Karpas-422 (cell line): ENCODE results near the gene FBXL7. TPM values are rescaled to one million over a fixed set of nuclear protein-coding genes. Genes with fewer than 3 reads are reported as not detected.

Experiments used
- DNase-seq: peaks from one replicate; pipeline ENCODE4 v3.0.0-alpha.2; 2015
- H2AFZ ChIP-seq: fragments of 200-600 bp; sonication (generic); 2 replicates; pipeline ENCODE4 v1.6.1; 2014; ENCODE audit warnings: antibody characterized with exemption, low read length, mixed read lengths
- H3K27ac ChIP-seq: fragments of 200-600 bp; sonication (generic); 2 replicates; pipeline ENCODE4 v1.5.1; 2014; ENCODE audit warnings: mild to moderate bottlenecking, low read length, moderate library complexity
- H3K27me3 ChIP-seq: fragments of 200-600 bp; sonication (generic); 2 replicates; pipeline ENCODE4 v1.6.1; 2014; ENCODE audit warnings: low read length, mixed read lengths
- H3K36me3 ChIP-seq: fragments of 200-600 bp; sonication (generic); 2 replicates; pipeline ENCODE4 v1.6.1; 2014; ENCODE audit warnings: low read length, mixed read lengths; ENCODE audit not compliant: insufficient read depth
- H3K4me1 ChIP-seq: fragments of 200-600 bp; sonication (generic); 2 replicates; pipeline ENCODE4 v1.6.1; 2014; ENCODE audit warnings: mild to moderate bottlenecking, low read length, mixed read lengths
- H3K4me2 ChIP-seq: fragments of 200-600 bp; sonication (generic); 2 replicates; pipeline ENCODE4 v1.6.1; 2014; ENCODE audit warnings: low read length, low read depth, mild to moderate bottlenecking; ENCODE audit not compliant: poor library complexity, severe bottlenecking
- H3K4me3 ChIP-seq: fragments of 200-600 bp; sonication (generic); 2 replicates; pipeline ENCODE4 v1.5.1; 2014; ENCODE audit warnings: mild to moderate bottlenecking, antibody characterized with exemption, low read length, mixed read lengths
- H3K79me2 ChIP-seq: fragments of 200-600 bp; sonication (generic); 2 replicates; pipeline ENCODE4 v1.6.1; 2014; ENCODE audit warnings: mild to moderate bottlenecking, low read length, mixed read lengths
- H3K9ac ChIP-seq: fragments of 200-600 bp; sonication (generic); 2 replicates; pipeline ENCODE4 v1.6.0; 2014; ENCODE audit warnings: low read length
- H3K9me2 ChIP-seq: fragments of 200-600 bp; sonication (generic), shearing (Covaris generic); replicated peaks from 2 replicates; pipeline ENCODE4 v1.6.0; 2014; ENCODE audit warnings: mild to moderate bottlenecking, low read length, moderate library complexity; ENCODE audit not compliant: insufficient read depth
- H3K9me3 ChIP-seq: fragments of 300-700, 200-600 bp; sonication (generic); 2 replicates; pipeline ENCODE4 v1.6.1; 2014; ENCODE audit warnings: low read length, mixed read lengths
- H4K20me1 ChIP-seq: fragments of 200-600 bp; sonication (generic); 2 replicates; pipeline ENCODE4 v1.6.1; 2014; ENCODE audit warnings: mild to moderate bottlenecking, antibody characterized with exemption, low read length, low read depth; ENCODE audit not compliant: insufficient read depth
- total RNA-seq: library from RNA; depleted of rRNA; stranded (reverse); fragments of >200 nt; shearing (Covaris generic); gene quantifications from 2 replicates; pipeline ENCODE4 v1.2.3, GENCODE V29; 2014; ENCODE audit warnings: low replicate concordance

FBXL7 gene
- total RNA-seq, 1 experiment from 2014 or later, result not detected

DNA sequence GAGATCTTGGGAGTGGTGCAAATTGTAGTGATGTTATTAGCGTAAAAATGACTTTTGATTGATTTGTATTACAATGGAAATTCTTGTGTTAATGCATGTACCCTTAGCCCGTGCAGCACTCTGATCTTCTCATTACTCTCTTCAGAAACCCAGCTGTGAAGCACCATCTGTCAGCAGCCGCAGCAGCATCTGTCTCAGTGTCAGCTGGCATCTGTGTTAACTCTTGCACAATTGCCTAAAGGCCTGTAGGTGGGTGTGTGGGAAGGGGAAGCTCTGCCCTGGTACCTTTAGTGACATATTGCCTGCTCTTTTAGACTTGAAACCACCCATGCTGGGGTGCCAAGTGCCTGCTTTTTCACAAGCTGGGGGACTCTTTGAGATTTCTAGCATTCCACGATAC, 101.3 kb downstream of the FBXL7 start:
- no peak for DNase-seq
- H4K20me1 ChIP-seq, result no peaks in the 10 kb centered on the region
- H3K36me3 ChIP-seq, result no peaks in the 10 kb centered on the region
- no peak overlapping the region for H3K4me2 ChIP-seq
- peaks cover 9% of the 10 kb centered on the region for H3K9me3 ChIP-seq
- no peak overlapping the region for H2AFZ ChIP-seq
- no peak overlapping the region for H3K27ac ChIP-seq
- H3K9ac ChIP-seq, result no peak overlapping the region
- no peaks in the 10 kb centered on the region for H3K79me2 ChIP-seq
- H3K4me1 ChIP-seq, result no peaks in the 10 kb centered on the region
- no peaks in the 10 kb centered on the region for H3K27me3 ChIP-seq
- H3K4me3 ChIP-seq, result no peak overlapping the region
- no peaks in the 10 kb centered on the region for H3K9me2 ChIP-seq

DNA sequence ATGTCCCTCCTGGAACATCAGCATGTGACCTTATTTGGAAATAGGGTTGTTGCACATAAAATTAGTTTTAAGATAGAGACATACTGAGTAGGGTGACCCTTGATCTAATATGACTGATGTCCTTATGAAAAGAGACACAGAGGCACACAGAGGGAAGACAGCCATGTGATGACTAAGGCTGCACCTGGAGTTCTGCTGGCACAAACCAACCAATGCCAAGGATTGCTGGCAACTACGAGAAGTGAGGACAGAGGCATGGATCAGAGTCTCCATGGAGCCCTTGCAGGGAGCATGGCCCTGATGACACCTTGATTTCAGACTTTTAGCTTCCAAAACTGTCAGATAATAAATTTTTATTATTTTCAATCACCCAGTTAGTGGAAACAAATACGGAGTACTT, 101.9 kb downstream of the FBXL7 start:
- Histone ChIP-seq H3K36me3 (no peaks in the 10 kb centered on the region), H3K27ac (no peak overlapping the region), H3K79me2 (no peaks in the 10 kb centered on the region), H3K4me3 (no peak overlapping the region), H3K9me2 (no peaks in the 10 kb centered on the region), H3K4me2 (no peak overlapping the region), H4K20me1 (no peaks in the 10 kb centered on the region), H2AFZ (no peak overlapping the region), H3K27me3 (no peaks in the 10 kb centered on the region), H3K9me3 (peaks cover 9% of the 10 kb centered on the region), H3K9ac (no peak overlapping the region), H3K4me1 (no peaks in the 10 kb centered on the region)
- DNase-seq, result no peak

GRCh38 chr5:15604986-15605385, 105.0 kb downstream of the FBXL7 start:
- Histone ChIP-seq H4K20me1 (no peaks in the 10 kb centered on the region), H3K9me2 (0 out of 2 replicates have a peak, but pooled peaks cover 4% of the 10 kb centered on the region), H3K36me3 (no peaks in the 10 kb centered on the region), H3K4me3 (no peak overlapping the region), H3K9ac (no peak overlapping the region), H3K4me2 (no peak overlapping the region), H3K27ac (no peak overlapping the region), H3K4me1 (no peaks in the 10 kb centered on the region), H3K9me3 (peaks cover 16% of the 10 kb centered on the region), H2AFZ (no peak overlapping the region), H3K27me3 (no peaks in the 10 kb centered on the region), H3K79me2 (no peaks in the 10 kb centered on the region)
- DNase-seq, result no peak

DNA sequence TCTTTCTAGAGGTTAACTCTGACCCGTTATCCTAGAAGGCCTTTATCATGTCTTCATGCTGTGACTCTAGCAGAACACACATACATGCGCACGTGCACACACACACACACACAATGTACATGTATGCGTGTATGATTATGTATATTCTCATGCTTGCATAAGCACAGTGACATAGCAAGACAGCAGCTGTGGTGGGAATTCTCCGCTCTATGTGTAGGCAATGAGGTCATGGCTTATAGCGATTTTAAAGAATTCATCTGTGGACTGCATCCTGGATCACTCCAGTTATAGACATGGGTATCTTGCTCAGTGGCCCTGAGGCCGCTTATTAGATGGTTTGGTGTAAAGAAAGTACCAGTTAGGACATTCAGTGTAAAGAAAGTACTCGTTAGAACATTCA, 106.2 kb downstream of the FBXL7 start:
- no peaks in the 10 kb centered on the region for H3K4me1 ChIP-seq
- H2AFZ ChIP-seq, result no peak overlapping the region
- no peaks in the 10 kb centered on the region for H3K79me2 ChIP-seq
- no peak overlapping the region for H3K27ac ChIP-seq
- DNase-seq, result no peak
- H3K9me2 ChIP-seq, result 0 out of 2 replicates have a peak, but pooled peaks cover 4% of the 10 kb centered on the region
- peaks cover 21% of the 10 kb centered on the region for H3K9me3 ChIP-seq
- no peak overlapping the region for H3K4me2 ChIP-seq
- no peaks in the 10 kb centered on the region for H3K27me3 ChIP-seq
- H4K20me1 ChIP-seq, result no peaks in the 10 kb centered on the region
- no peaks in the 10 kb centered on the region for H3K36me3 ChIP-seq
- no peak overlapping the region for H3K9ac ChIP-seq
- H3K4me3 ChIP-seq, result no peak overlapping the region

GRCh38 chr5:15607076-15607475, 107.1 kb downstream of the FBXL7 start:
- H3K79me2 ChIP-seq, result no peaks in the 10 kb centered on the region
- H3K27ac ChIP-seq, result no peak overlapping the region
- H2AFZ ChIP-seq, result no peak overlapping the region
- H3K9me2 ChIP-seq, result 0 out of 2 replicates have a peak, but pooled peaks cover 4% of the 10 kb centered on the region
- peaks cover 25% of the 10 kb centered on the region for H3K9me3 ChIP-seq
- H4K20me1 ChIP-seq, result no peaks in the 10 kb centered on the region
- no peaks in the 10 kb centered on the region for H3K4me1 ChIP-seq
- no peaks in the 10 kb centered on the region for H3K27me3 ChIP-seq
- DNase-seq, result no peak
- no peak overlapping the region for H3K9ac ChIP-seq
- H3K36me3 ChIP-seq, result no peaks in the 10 kb centered on the region
- H3K4me2 ChIP-seq, result no peak overlapping the region
- no peak overlapping the region for H3K4me3 ChIP-seq

DNA sequence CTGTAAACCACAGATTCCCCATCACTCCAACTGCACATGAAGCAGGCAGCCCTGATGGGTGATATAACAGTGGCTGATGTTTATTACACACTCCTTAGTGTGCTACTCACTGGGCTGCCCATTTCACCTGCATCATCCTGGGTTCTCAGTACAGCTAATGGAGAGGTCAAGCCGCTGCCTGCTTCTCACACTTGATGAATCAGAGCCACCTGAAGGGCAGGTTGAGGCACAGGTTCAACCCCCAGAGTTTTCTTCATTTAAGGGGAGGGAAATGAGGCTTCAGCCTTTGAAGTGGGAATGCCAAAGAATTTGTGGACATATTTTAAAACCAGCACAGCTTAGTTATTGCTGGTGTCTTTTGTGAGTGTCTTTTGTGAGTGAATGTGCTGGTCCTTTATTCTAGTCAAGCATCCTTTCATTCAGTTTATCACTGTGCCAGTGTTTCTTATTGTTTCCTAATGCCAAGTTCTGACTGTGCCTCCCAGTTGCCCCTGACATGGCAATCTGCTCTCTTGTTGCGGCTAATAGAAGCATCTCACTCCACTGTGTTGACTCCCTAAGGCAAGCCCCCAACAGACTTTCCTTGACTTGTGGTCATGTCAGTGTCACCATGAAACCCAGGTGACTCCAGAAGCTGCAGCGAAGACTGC, 109.2 kb downstream of the FBXL7 start:
- Histone ChIP-seq H3K9ac (no peak overlapping the region), H3K9me3 (peaks cover 33% of the 10 kb centered on the region), H3K4me2 (no peak overlapping the region), H2AFZ (no peak overlapping the region), H3K4me1 (no peaks in the 10 kb centered on the region), H3K4me3 (no peak overlapping the region), H3K36me3 (no peaks in the 10 kb centered on the region), H3K27ac (no peak overlapping the region), H4K20me1 (no peaks in the 10 kb centered on the region), H3K79me2 (no peaks in the 10 kb centered on the region), H3K9me2 (0 out of 2 replicates have a peak, but pooled peaks cover 4% of the 10 kb centered on the region), H3K27me3 (no peaks in the 10 kb centered on the region)
- DNase-seq, result no peak

- Histone ChIP-seq H4K20me1 (no peaks in the 10 kb centered on the region), H3K9me2 (0 out of 2 replicates have a peak, but pooled peaks cover 4% of the 10 kb centered on the region), H3K36me3 (no peaks in the 10 kb centered on the region), H3K27me3 (no peaks in the 10 kb centered on the region), H3K4me1 (no peaks in the 10 kb centered on the region), H2AFZ (no peak overlapping the region), H3K27ac (no peak overlapping the region), H3K9ac (no peak overlapping the region), H3K4me3 (no peak overlapping the region), H3K4me2 (no peak overlapping the region), H3K79me2 (no peaks in the 10 kb centered on the region), H3K9me3 (peaks cover 28% of the 10 kb centered on the region)
- DNase-seq, result no peak
Measured at GRCh38 chr5:15610216-15610615, 110.2 kb downstream of the FBXL7 start.

DNA sequence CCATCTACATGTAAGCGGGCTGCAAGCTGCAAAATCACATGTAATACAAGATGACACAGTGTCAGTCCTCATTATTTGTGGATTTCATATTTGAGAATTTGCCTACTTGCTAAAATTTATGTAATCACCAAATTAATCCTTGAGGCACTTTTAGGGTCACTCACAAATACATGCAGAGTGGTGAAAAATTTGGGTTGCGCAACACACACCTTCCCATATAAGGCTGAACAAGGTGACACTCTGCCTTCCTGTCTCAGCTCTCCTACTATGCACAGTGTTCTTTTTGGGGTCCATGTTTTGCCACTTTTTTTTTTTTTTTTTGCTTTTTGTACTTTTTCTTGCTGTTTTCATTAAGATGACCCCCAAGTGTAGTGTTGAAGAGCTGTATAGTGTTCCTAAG, 111.0 kb downstream of the FBXL7 start:
- Histone ChIP-seq H3K9me3 (peaks cover 24% of the 10 kb centered on the region), H3K79me2 (no peaks in the 10 kb centered on the region), H3K36me3 (no peaks in the 10 kb centered on the region), H3K9ac (no peak overlapping the region), H4K20me1 (no peaks in the 10 kb centered on the region), H3K4me2 (no peak overlapping the region), H3K27me3 (no peaks in the 10 kb centered on the region), H3K9me2 (0 out of 2 replicates have a peak, but pooled peaks cover 4% of the 10 kb centered on the region), H3K4me3 (no peak overlapping the region), H3K4me1 (no peaks in the 10 kb centered on the region), H2AFZ (no peak overlapping the region), H3K27ac (no peak overlapping the region)
- no peak for DNase-seq
